ENCODE results near the gene DMRTC2. TPM values are rescaled to one million over a fixed set of nuclear protein-coding genes. Genes with fewer than 3 reads are reported as not detected.

DMRTC2 gene
- total and polyA plus RNA-seq, 9 of the 15 experiments (the other 6 are each of a cell fraction or from before 2014, with no cell fraction given): 0.03 TPM; not detected in 8

- no peak overlapping the region for H3K9ac ChIP-seq (ENCODE audit: insufficient read depth in 1 of 2, low read depth in 2 of 2, low read length in 2 of 2)
- no peaks in the 10 kb centered on the region for H3K4me1 ChIP-seq (replicated peaks in 1 of 2; ENCODE audit: control insufficient read depth in 2 of 2, insufficient read depth in 2 of 2, low read length in 2 of 2)
- CTCF ChIA-PET (ENCODE audit: low intra/inter-chr PET ratio): no interaction called here
- H3K27ac ChIP-seq (ENCODE audit: extremely low read depth, low read depth, low read length): no peak overlapping the region
- intact Hi-C loops (cut with micrococcal nuclease) (no loop called here), in situ Hi-C loops (cut with MboI) (no loop called here)
- no peaks in the 10 kb centered on the region for H3K36me3 ChIP-seq (ENCODE audit: control insufficient read depth, insufficient read depth, low read length)
- no peak for TF ChIP-seq ZNF184 (CRISPR knock-in tag; IDR thresholded peaks at IDR 0.05)
- no peak for TF ChIP-seq FOSL1 (tag; conservative IDR thresholded peaks at IDR 0.05)
- no peak for TF ChIP-seq EGR1 (conservative IDR thresholded peaks at IDR 0.05)
- TF ChIP-seq SREBF1 (IDR thresholded peaks at IDR 0.05; ENCODE audit: borderline replicate concordance, low read depth, low read length): no peak
- TF ChIP-seq POLR3G (IDR thresholded peaks at IDR 0.05; ENCODE audit: extremely low read depth, insufficient read length, insufficient replicate concordance): no peak
- no peak for TF ChIP-seq LEF1 (IDR thresholded peaks at IDR 0.05)
- TF ChIP-seq POLR2A (conservative IDR thresholded peaks at IDR 0.05): no peak
- TF ChIP-seq ZNF407 (IDR thresholded peaks at IDR 0.05; ENCODE audit: low read depth): no peak
- TF ChIP-seq RBFOX2 (IDR thresholded peaks at IDR 0.05; ENCODE audit: low read depth, low read length): no peak
- no peak for TF ChIP-seq YBX1 (IDR thresholded peaks at IDR 0.05)
- H3K79me2 ChIP-seq (ENCODE audit: control insufficient read depth, insufficient read depth, low read length): no peaks in the 10 kb centered on the region
- WGBS (ENCODE audit: insufficient coverage, low coverage, missing lambda C conversion rate): 0% methylated on average over 2 of the region's 2 CpGs
- H4K20me1 ChIP-seq (replicated peaks; ENCODE audit: control insufficient read depth, insufficient read depth, low read length): no peaks in the 10 kb centered on the region
- no peak overlapping the region for H3K4me2 ChIP-seq (ENCODE audit: insufficient read depth, low read length)
- no peak for DNase-seq (ENCODE audit: extremely low read depth in 1 of 4, low spot score in 3 of 4)
- no peak for FAIRE-seq
- no peaks in the 10 kb centered on the region for H3K9me1 ChIP-seq (ENCODE audit: control insufficient read depth, insufficient read depth, low read length)
- H3K9me3 ChIP-seq (replicated peaks; ENCODE audit: control insufficient read depth, insufficient read depth, low read depth, low read length): no peaks in the 10 kb centered on the region
- ATAC-seq: no peak
- H3K4me3 ChIP-seq: no peak overlapping the region
- H2AFZ ChIP-seq (ENCODE audit: low read depth, low read length): no peak overlapping the region
- BruUV-seq (replicated peaks): no TSS peak
- peaks cover 6 to 31% of the 10 kb centered on the region in 2 experiments for H3K27me3 ChIP-seq (ENCODE audit: control insufficient read depth in 2 of 2, insufficient read depth in 2 of 2, low read length in 2 of 2)
- POLR2A ChIA-PET: interaction anchor here (0.6 kb wide), 1 partner anchor 134 kb away, joined by 3 read pairs; no protein-coding TSS in a partner anchor
Measured at GRCh38 chr19:41816761-41817160, 28.1 kb upstream of the DMRTC2 start.
